Measurements from ENCODE around the gene IL36G.

- TF ChIP-seq CTCF (optimal IDR thresholded peaks at IDR 0.05 in 1 of 3, IDR thresholded peaks at IDR 0.05 in 1 of 3, conservative IDR thresholded peaks at IDR 0.05 in 1 of 3; ENCODE audit: extremely low read depth in 1 of 3, insufficient read depth in 2 of 3, low read length in 3 of 3) (no peak), EZH2 (IDR thresholded peaks at IDR 0.05; ENCODE audit: low read length) (no peak)
Observed at GRCh38 chr2:112962308-112963175, 15.3 kb upstream of the IL36G start.
